Mesenchymal stem cell (in vitro differentiated cells and primary cell): ENCODE results near the gene TFG. TPM values are rescaled to one million over a fixed set of nuclear protein-coding genes. Genes with fewer than 3 reads are reported as not detected.
A peak's percentile ranks its signal among the peaks of the same experiment; 100 is the strongest.
"Not testable (repeated sequence)": the region's sequence is repeated elsewhere in the genome, so short reads cannot be mapped to it uniquely, and the experiment has no call there.

Experiments
- DNase-seq: peaks from one replicate; pipeline ENCODE4 v3.0.0-alpha.2; 2013
- H2AFZ ChIP-seq: one replicate; pipeline ENCODE4 v1.6.1; 2013; ENCODE audit warnings: low read depth, mild to moderate bottlenecking, control low read depth, inconsistent platforms, low read length, moderate library complexity
- H2AK5ac ChIP-seq: 2 replicates; pipeline ENCODE4 v1.6.1; 2013; ENCODE audit warnings: low read length, moderate library complexity, mild to moderate bottlenecking, inconsistent platforms; ENCODE audit not compliant: severe bottlenecking
- H2BK120ac ChIP-seq: one replicate; pipeline ENCODE4 v1.6.1; 2013; ENCODE audit warnings: low read depth, mild to moderate bottlenecking, inconsistent platforms, low read length, moderate library complexity
- H2BK12ac ChIP-seq, 2 experiments: one replicate each; pipeline ENCODE4 v1.6.1; 2013; ENCODE audit warnings: inconsistent platforms in 2 of 2, low read length in 2 of 2, mild to moderate bottlenecking in 2 of 2, moderate library complexity in 2 of 2, control low read depth in 1 of 2
- H2BK15ac ChIP-seq: one replicate; pipeline ENCODE4 v1.6.1; 2013; ENCODE audit warnings: mild to moderate bottlenecking, low read depth, inconsistent platforms; ENCODE audit not compliant: poor library complexity, severe bottlenecking
- H2BK5ac ChIP-seq: 2 replicates; pipeline ENCODE4 v1.6.1; 2013; ENCODE audit warnings: low read depth, mild to moderate bottlenecking, low read length, control low read depth, inconsistent platforms; ENCODE audit not compliant: poor library complexity, severe bottlenecking
- H3K14ac ChIP-seq, 2 experiments: one replicate each; pipeline ENCODE4 v1.6.1; 2013; ENCODE audit warnings: inconsistent platforms in 2 of 2, low read length in 2 of 2, control low read depth in 1 of 2, mild to moderate bottlenecking in 1 of 2, moderate library complexity in 1 of 2
- H3K18ac ChIP-seq, 2 experiments: one replicate each; pipeline ENCODE4 v1.6.1; 2013; ENCODE audit warnings: inconsistent platforms in 2 of 2, low read length in 2 of 2, control low read depth in 1 of 2, low read depth in 1 of 2, mild to moderate bottlenecking in 1 of 2
- H3K23ac ChIP-seq, 2 experiments: one replicate each; pipeline ENCODE4 v1.6.1; 2013; ENCODE audit warnings: inconsistent platforms in 2 of 2, low read length in 2 of 2, mild to moderate bottlenecking in 2 of 2, moderate library complexity in 2 of 2, control low read depth in 1 of 2
- H3K27ac ChIP-seq: 2 replicates; pipeline ENCODE4 v1.5.1; 2013; ENCODE audit warnings: mild to moderate bottlenecking, moderate library complexity, low read length, control low read depth, inconsistent platforms; ENCODE audit not compliant: poor library complexity, severe bottlenecking
- H3K27me3 ChIP-seq, 2 experiments: 2 replicates each; pipeline versions ENCODE4 v1.6.1 to v1.7.0; 2013; ENCODE audit warnings: low read length in 2 of 2, mild to moderate bottlenecking in 2 of 2, moderate library complexity in 2 of 2, control low read depth in 1 of 2, inconsistent platforms in 1 of 2; ENCODE audit not compliant: control insufficient read depth in 1 of 2, insufficient read depth in 1 of 2
- H3K36me3 ChIP-seq, 2 experiments: 2 replicates each; pipeline versions ENCODE4 v1.6.1 to v1.7.0; 2013; ENCODE audit warnings: low read length in 2 of 2, control low read depth in 1 of 2, inconsistent platforms in 1 of 2, low read depth in 1 of 2, mild to moderate bottlenecking in 1 of 2; ENCODE audit not compliant: insufficient read depth in 2 of 2, control insufficient read depth in 1 of 2
- H3K4ac ChIP-seq, 2 experiments: one replicate each; pipeline ENCODE4 v1.6.1; 2013; ENCODE audit warnings: inconsistent platforms in 2 of 2, low read length in 2 of 2, mild to moderate bottlenecking in 2 of 2, moderate library complexity in 2 of 2, control low read depth in 1 of 2, low read depth in 1 of 2
- H3K4me1 ChIP-seq: 2 replicates; pipeline ENCODE4 v1.6.1; 2013; ENCODE audit warnings: low read depth, low read length, control low read depth; ENCODE audit not compliant: control insufficient read depth, insufficient read depth
- H3K4me2 ChIP-seq: 2 replicates; pipeline ENCODE4 v1.6.1; 2013; ENCODE audit warnings: low read length, mild to moderate bottlenecking, inconsistent platforms; ENCODE audit not compliant: poor library complexity, severe bottlenecking
- H3K4me3 ChIP-seq, 2 experiments: 2 replicates each; pipeline versions ENCODE4 v1.5.1 to v1.7.0; 2013; ENCODE audit warnings: low read length in 2 of 2, mild to moderate bottlenecking in 2 of 2, control low read depth in 1 of 2, low read depth in 1 of 2; ENCODE audit not compliant: insufficient read depth in 1 of 2
- H3K79me1 ChIP-seq: replicated peaks from 2 replicates; pipeline ENCODE4 v1.6.1; 2013; ENCODE audit warnings: mild to moderate bottlenecking, control low read depth, low read length, inconsistent platforms; ENCODE audit not compliant: poor library complexity, severe bottlenecking
- H3K9ac ChIP-seq: 2 replicates; pipeline ENCODE4 v1.7.0; 2013; ENCODE audit warnings: mild to moderate bottlenecking, low read length, moderate library complexity
- H3K9me3 ChIP-seq: 2 replicates; pipeline ENCODE4 v1.7.0; 2013; ENCODE audit warnings: mild to moderate bottlenecking, low read length; ENCODE audit not compliant: control insufficient read depth
- H4K8ac ChIP-seq: one replicate; pipeline ENCODE4 v1.6.1; 2013; ENCODE audit warnings: inconsistent platforms, mild to moderate bottlenecking, low read length, moderate library complexity
- H4K91ac ChIP-seq: one replicate; pipeline ENCODE4 v1.6.1; 2013; ENCODE audit warnings: mild to moderate bottlenecking, low read length, inconsistent platforms
- WGBS: methylation state at CpG from one replicate; pipeline ENCODE4 v1.1.7; 2013; ENCODE audit warnings: mixed read lengths; 5-methylcytosine and 5-hydroxymethylcytosine counted together
- polyA plus RNA-seq, 2 experiments: library from polyadenylated mRNA; stranded (reverse); fragments of 200-250 nt; gene quantifications; one replicate each; pipeline ENCODE4 v1.2.3, GENCODE V29; 2013

Gene TFG
- polyA plus RNA-seq (2013, experiment 1 of 2) = 185 TPM
- 191 TPM for polyA plus RNA-seq (2013, experiment 2 of 2)

DNA sequence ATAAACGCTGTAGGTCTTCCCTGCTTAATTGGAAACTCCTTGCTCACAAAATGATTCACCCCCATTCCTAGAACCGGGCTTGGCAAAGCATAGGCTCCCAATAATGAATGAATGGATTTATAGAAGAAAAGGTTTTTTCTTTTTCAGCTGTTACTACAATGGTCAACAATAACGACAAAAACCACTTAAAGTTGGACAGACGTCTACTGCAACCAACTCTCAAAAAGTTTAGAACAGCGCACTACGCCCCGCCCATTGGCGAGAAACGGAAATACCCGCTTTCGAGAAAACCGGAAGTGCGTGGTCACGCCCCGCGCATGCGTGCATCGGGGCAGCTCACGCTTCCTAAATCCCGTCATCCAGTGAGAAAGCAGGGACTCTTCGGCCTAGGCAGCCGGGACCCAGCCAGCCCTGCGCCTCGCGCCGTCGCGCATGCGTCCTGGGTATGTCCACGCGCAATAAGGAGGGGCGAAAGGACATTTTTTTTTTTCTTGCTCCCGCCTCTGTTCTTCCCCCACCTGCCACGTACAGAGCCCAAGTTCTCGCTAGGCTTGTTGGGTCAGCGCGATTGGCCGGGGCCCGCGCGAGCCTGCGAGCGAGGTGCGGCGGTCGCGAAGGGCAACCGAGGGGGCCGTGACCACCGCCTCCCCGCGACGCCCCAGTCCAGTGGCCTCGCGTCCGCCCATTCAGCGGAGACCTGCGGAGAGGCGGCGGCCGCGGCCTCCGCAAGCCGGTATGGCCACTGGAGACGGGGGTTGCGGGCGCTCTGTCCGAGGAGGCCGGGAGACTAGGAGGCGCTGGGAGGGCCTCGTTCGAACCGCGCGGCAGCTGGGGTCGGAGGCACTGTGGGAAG lies at the start of gene TFG:
Gene TFG (plus strand): TSS at position 506 of the 853 bp plus-strand sequence. CDS start 4,192 bp downstream, outside the sequence.
- Histone ChIP-seq H3K9ac (peak within 1 kb of the TSS; percentile 91), H4K91ac (peak within 1 kb of the TSS; percentile 98), H3K14ac (peak within 1 kb of the TSS in 1 of 2 experiments; percentile 98), H3K23ac (peak within 1 kb of the TSS in 1 of 2 experiments; percentile 87), H2AK5ac (peak within 1 kb of the TSS; percentile 81), H2BK120ac (peak within 1 kb of the TSS; percentile 96), H3K4ac (peak within 1 kb of the TSS; percentile 95 to 99), H3K4me2 (peak within 1 kb of the TSS; percentile 80), H2BK5ac (peak within 1 kb of the TSS; percentile 98), H2BK12ac (no peak within 1 kb of the TSS), H3K4me1 (peaks cover 3% of the 10 kb centered on the region), H3K18ac (peak within 1 kb of the TSS; percentile 92 to 99), H3K27me3 (no peaks in the 10 kb centered on the region), H3K27ac (peak within 1 kb of the TSS; percentile 95), H3K9me3 (no peaks in the 10 kb centered on the region), H4K8ac (peak within 1 kb of the TSS; percentile 87), H2AFZ (no peak within 1 kb of the TSS), H2BK15ac (peak within 1 kb of the TSS; percentile 89), H3K4me3 (peak within 1 kb of the TSS; percentile 83 to 96), H3K79me1 (no peaks in the 10 kb centered on the region), H3K36me3 (peaks cover 8 to 18% of the 10 kb centered on the region in 2 experiments)
- WGBS = under 1% methylated on average over 41 of the region's 76 CpGs
- peak; percentile 99 for DNase-seq

DNA sequence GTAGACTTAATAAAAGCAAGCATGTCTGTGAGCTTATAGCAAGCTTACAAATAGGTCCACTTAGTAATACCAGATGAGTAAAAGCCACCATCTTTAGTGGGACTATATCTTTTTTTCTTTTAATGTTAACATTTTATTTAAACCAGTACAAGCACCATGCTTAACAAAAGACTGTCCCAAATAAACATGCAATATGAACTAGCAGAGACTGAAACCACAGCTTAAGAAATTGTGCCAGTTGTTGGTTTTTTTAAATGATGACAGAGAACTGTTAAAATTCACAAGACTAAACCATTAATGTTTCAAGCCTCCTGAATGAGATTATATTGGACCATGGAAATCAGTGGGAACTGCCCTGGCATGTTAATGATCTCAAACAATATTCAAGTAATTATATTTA lies 48.0 kb upstream of the TFG start:
- not testable (repeated sequence) for H2AK5ac ChIP-seq, H2BK5ac ChIP-seq, H3K4me1 ChIP-seq, H3K4me2 ChIP-seq, H3K9ac ChIP-seq, H3K9me3 ChIP-seq, DNase-seq, H4K91ac ChIP-seq, H3K4ac ChIP-seq, H3K79me1 ChIP-seq, H4K8ac ChIP-seq, H3K23ac ChIP-seq, H3K4me3 ChIP-seq, H3K18ac ChIP-seq, H3K27ac ChIP-seq, H2BK12ac ChIP-seq, H3K36me3 ChIP-seq, H2BK15ac ChIP-seq, H3K14ac ChIP-seq, H2AFZ ChIP-seq, H2BK120ac ChIP-seq, H3K27me3 ChIP-seq

DNA sequence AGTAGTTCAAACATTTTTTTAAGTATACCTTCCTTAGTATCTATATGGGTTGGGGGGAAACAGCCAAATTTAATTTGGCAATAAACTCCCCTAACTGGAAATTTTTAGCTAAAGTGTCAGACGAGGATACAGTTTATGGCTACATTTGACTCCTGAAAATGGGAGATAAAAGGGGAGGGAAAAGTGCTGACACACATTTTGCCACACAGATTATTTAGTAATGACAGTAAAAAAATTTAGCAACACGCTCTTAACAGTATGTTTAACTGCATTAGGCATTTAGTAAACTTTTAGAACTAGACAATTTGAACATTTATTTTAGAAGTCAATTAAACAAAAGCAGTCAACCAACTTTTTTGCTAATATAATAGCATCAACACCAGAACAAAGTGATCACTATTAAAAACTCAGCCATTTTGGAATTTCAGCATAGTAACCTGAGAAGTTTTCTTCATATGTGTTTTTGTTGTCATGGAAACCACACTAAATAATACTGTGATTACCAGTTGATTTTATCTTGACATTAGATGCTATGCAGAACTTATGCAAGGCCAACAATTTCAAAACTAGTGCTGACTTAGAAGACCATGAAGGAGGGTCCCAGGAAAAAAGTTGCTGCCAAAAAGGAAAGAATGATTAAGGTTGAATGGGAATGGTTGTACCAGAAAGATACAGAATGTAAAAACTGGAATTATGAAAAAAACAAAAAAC lies 47.0 kb upstream of the TFG start:
- H2BK5ac ChIP-seq = no peak overlapping the region
- H3K14ac ChIP-seq = no peak overlapping the region
- no peak overlapping the region for H2AFZ ChIP-seq
- H4K91ac ChIP-seq = no peak overlapping the region
- no peak overlapping the region for H2BK120ac ChIP-seq
- H3K79me1 ChIP-seq = no peaks in the 10 kb centered on the region
- no peaks in the 10 kb centered on the region for H3K27me3 ChIP-seq
- H3K4me1 ChIP-seq = no peaks in the 10 kb centered on the region
- no peak overlapping the region for H3K4me3 ChIP-seq
- peak; percentile 68 for DNase-seq
- no peak overlapping the region for H4K8ac ChIP-seq
- no peak overlapping the region for H2AK5ac ChIP-seq
- no peaks in the 10 kb centered on the region for H3K36me3 ChIP-seq
- H2BK15ac ChIP-seq = no peak overlapping the region
- 80% methylated on average over 1 of the region's 2 CpGs for WGBS
- no peaks in the 10 kb centered on the region for H3K9me3 ChIP-seq
- no peak overlapping the region for H3K23ac ChIP-seq
- H3K9ac ChIP-seq = no peak overlapping the region
- H2BK12ac ChIP-seq = no peak overlapping the region
- no peak overlapping the region for H3K18ac ChIP-seq
- no peak overlapping the region for H3K4me2 ChIP-seq
- no peak overlapping the region for H3K4ac ChIP-seq
- no peak overlapping the region for H3K27ac ChIP-seq

DNA sequence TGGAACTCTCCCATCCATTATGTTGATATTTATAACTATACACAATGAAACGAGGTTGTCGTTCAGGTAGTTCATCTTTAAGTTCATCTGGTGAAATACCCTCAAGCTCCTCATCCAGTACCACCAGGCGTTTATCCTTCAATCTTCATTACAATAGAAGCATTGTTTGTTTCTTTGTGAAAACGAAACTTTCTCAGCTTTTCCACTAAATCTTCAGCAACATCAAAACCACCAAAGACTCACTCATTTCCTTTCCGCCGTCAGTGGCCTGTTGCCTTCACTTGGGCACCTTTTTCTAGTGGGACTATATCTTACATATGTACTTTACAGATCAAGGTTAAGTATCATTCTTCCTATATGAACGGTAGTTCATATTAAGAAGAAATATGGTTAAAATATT lies 44.1 kb upstream of the TFG start:
- WGBS = 68% methylated on average over 4 of the region's 7 CpGs

More for the DNA sequence above, 44.1 kb upstream of the TFG start:
- no peak overlapping the region for H3K4me3 ChIP-seq
- H3K4ac ChIP-seq = no peak overlapping the region
- no peak overlapping the region for H2AK5ac ChIP-seq
- H3K27me3 ChIP-seq = peaks cover 0 to 5% of the 10 kb centered on the region in 2 experiments
- no peak overlapping the region for H2BK12ac ChIP-seq
- no peak overlapping the region for H3K27ac ChIP-seq
- no peaks in the 10 kb centered on the region for H3K36me3 ChIP-seq
- H2BK120ac ChIP-seq = no peak overlapping the region
- no peak for DNase-seq
- H3K4me2 ChIP-seq = no peak overlapping the region
- no peak overlapping the region for H3K23ac ChIP-seq
- H3K14ac ChIP-seq = no peak overlapping the region
- no peaks in the 10 kb centered on the region for H3K9me3 ChIP-seq
- H3K18ac ChIP-seq = no peak overlapping the region
- no peak overlapping the region for H4K91ac ChIP-seq
- no peak overlapping the region for H2AFZ ChIP-seq
- no peaks in the 10 kb centered on the region for H3K79me1 ChIP-seq
- H2BK15ac ChIP-seq = no peak overlapping the region
- H3K9ac ChIP-seq = no peak overlapping the region
- no peak overlapping the region for H4K8ac ChIP-seq
- H2BK5ac ChIP-seq = no peak overlapping the region
- H3K4me1 ChIP-seq = no peaks in the 10 kb centered on the region
